ENCODE data around the gene ALDH4A1. TPM values are rescaled to one million over a fixed set of nuclear protein-coding genes. Genes with fewer than 3 reads are reported as not detected.

The ALDH4A1 gene
- total RNA-seq, 1 donor from 2014 or later = 13.8 TPM

GRCh38 chr1:18856435-18856834 is 45.9 kb downstream of the ALDH4A1 start:
- Mint-ChIP-seq H3K36me3 (ENCODE audit: low read depth, unreplicated experiment) (no peaks in the 10 kb centered on the region), H3K27me3 (ENCODE audit: low read depth, unreplicated experiment) (peaks cover 26% of the 10 kb centered on the region), H3K9me3 (ENCODE audit: unreplicated experiment) (peaks cover 5% of the 10 kb centered on the region), H3K27ac (ENCODE audit: unreplicated experiment) (no peak overlapping the region), H3K4me3 (ENCODE audit: unreplicated experiment) (peak overlapping the region; percentile 61), H3K4me1 (ENCODE audit: low read depth, unreplicated experiment) (peaks cover 4% of the 10 kb centered on the region)
- Histone ChIP-seq H3K27me3 (ENCODE audit: insufficient read depth, low read length) (no peaks in the 10 kb centered on the region), H4K20me1 (ENCODE audit: insufficient read depth, low read length) (no peaks in the 10 kb centered on the region), H3K4me2 (ENCODE audit: low read length) (no peak overlapping the region), H3K27ac (ENCODE audit: low read depth, low read length) (no peak overlapping the region), H2AFZ (ENCODE audit: low read depth, low read length) (no peak overlapping the region), H3K4me1 (ENCODE audit: insufficient read depth, low read length) (no peaks in the 10 kb centered on the region), H3K4me3 (ENCODE audit: insufficient read depth, low read depth, low read length) (no peak overlapping the region), H3K9ac (ENCODE audit: low read length) (no peak overlapping the region), H3K79me2 (ENCODE audit: insufficient read depth, low read length) (no peaks in the 10 kb centered on the region), H3K36me3 (ENCODE audit: insufficient read depth, low read length) (no peaks in the 10 kb centered on the region), H3K9me3 (ENCODE audit: insufficient read depth, low read depth, low read length) (peaks cover 3% of the 10 kb centered on the region)
- DNase-seq (ENCODE audit: low read depth) = no peak
- TF ChIP-seq, protein P1, sequence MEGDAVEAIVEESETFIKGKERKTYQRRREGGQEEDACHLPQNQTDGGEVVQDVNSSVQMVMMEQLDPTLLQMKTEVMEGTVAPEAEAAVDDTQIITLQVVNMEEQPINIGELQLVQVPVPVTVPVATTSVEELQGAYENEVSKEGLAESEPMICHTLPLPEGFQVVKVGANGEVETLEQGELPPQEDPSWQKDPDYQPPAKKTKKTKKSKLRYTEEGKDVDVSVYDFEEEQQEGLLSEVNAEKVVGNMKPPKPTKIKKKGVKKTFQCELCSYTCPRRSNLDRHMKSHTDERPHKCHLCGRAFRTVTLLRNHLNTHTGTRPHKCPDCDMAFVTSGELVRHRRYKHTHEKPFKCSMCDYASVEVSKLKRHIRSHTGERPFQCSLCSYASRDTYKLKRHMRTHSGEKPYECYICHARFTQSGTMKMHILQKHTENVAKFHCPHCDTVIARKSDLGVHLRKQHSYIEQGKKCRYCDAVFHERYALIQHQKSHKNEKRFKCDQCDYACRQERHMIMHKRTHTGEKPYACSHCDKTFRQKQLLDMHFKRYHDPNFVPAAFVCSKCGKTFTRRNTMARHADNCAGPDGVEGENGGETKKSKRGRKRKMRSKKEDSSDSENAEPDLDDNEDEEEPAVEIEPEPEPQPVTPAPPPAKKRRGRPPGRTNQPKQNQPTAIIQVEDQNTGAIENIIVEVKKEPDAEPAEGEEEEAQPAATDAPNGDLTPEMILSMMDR (IDR thresholded peaks at IDR 0.05; ENCODE audit: insufficient read depth, low read depth, low read length) = no peak
- no peak for TF ChIP-seq EZH2 (IDR thresholded peaks at IDR 0.05; ENCODE audit: insufficient read depth, low read length)
- no peak for FAIRE-seq

DNA sequence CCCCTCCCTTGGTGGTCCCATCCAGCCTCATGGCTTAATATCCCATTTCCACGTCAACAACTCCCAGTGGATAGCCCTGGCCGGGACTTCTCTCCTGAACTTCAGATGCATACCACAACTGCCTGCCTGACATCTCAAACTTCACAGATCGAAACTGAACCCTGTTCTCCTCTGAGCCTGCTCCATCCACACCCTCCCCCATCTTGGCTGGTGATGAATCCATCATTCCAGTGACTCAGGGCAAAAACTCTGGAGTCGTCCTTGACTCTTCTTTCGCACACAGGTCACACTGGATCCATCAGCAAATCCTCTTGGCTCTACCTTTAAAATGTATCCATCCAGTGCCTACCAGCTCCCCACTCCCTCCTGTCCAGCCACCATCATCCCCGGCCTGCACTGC is 46.8 kb downstream of the ALDH4A1 start:
- Histone ChIP-seq H3K4me1 (ENCODE audit: insufficient read depth, low read length) (no peaks in the 10 kb centered on the region), H3K27me3 (ENCODE audit: insufficient read depth, low read length) (no peaks in the 10 kb centered on the region), H3K27ac (ENCODE audit: low read depth, low read length) (no peak overlapping the region), H4K20me1 (ENCODE audit: insufficient read depth, low read length) (no peaks in the 10 kb centered on the region), H2AFZ (ENCODE audit: low read depth, low read length) (no peak overlapping the region), H3K4me2 (ENCODE audit: low read length) (no peak overlapping the region), H3K4me3 (ENCODE audit: insufficient read depth, low read depth, low read length) (no peak overlapping the region), H3K9me3 (ENCODE audit: insufficient read depth, low read depth, low read length) (peaks cover 3% of the 10 kb centered on the region), H3K36me3 (ENCODE audit: insufficient read depth, low read length) (no peaks in the 10 kb centered on the region), H3K79me2 (ENCODE audit: insufficient read depth, low read length) (no peaks in the 10 kb centered on the region), H3K9ac (ENCODE audit: low read length) (no peak overlapping the region)
- H3K4me3 Mint-ChIP-seq (ENCODE audit: unreplicated experiment) = no peak overlapping the region
- H3K9me3 Mint-ChIP-seq (ENCODE audit: unreplicated experiment) = peaks cover 5% of the 10 kb centered on the region
- FAIRE-seq (no peak), DNase-seq (ENCODE audit: low read depth) (no peak)
- no peak for TF ChIP-seq EZH2 (IDR thresholded peaks at IDR 0.05; ENCODE audit: insufficient read depth, low read length)
- TF ChIP-seq, protein P1 (IDR thresholded peaks at IDR 0.05; ENCODE audit: insufficient read depth, low read depth, low read length) = no peak
- peaks cover 4% of the 10 kb centered on the region for H3K4me1 Mint-ChIP-seq (ENCODE audit: low read depth, unreplicated experiment)
- H3K27me3 Mint-ChIP-seq (ENCODE audit: low read depth, unreplicated experiment) = peaks cover 21% of the 10 kb centered on the region
- no peaks in the 10 kb centered on the region for H3K36me3 Mint-ChIP-seq (ENCODE audit: low read depth, unreplicated experiment)
- no peak overlapping the region for H3K27ac Mint-ChIP-seq (ENCODE audit: unreplicated experiment)

DNA sequence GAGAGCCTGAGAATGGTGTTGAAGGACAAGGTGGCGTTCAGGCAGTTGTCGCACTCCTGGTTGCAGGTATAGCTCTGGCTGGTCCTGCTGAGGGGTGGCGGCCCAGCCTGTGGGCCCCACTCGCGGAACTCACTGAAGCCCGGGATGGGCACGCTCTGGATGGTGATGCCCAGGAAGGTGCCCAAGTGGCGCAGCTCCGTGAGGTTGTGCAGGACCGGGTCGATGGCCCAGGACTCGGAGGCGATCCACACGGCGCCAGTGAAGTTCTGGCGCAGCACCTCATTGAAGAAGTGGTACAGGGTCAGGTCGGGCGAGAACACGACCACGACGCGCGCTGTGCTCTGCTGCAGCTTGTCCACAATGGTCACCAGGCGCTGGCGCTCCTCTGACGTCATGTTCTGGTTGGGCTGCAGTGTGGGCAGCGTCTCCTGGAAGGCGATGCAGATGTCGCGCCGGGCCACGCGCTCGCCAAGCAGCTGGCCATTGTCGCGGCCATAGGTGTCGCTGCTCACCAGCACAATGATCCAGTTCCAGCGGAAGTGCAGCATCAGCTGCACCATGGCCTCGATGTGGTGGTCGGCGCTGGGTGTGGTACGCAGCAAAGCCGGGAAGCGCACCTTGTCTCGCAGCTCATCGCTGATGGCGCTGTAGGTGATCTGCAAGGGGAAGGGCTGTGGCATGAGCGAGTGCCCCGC is 47.9 kb downstream of the ALDH4A1 start:
- no peaks in the 10 kb centered on the region for H4K20me1 ChIP-seq (ENCODE audit: insufficient read depth, low read length)
- Mint-ChIP-seq H3K4me3 (ENCODE audit: unreplicated experiment) (no peak overlapping the region), H3K27me3 (ENCODE audit: low read depth, unreplicated experiment) (peaks cover 20% of the 10 kb centered on the region), H3K4me1 (ENCODE audit: low read depth, unreplicated experiment) (peaks cover 4% of the 10 kb centered on the region), H3K9me3 (ENCODE audit: unreplicated experiment) (peaks cover 5% of the 10 kb centered on the region), H3K36me3 (ENCODE audit: low read depth, unreplicated experiment) (no peaks in the 10 kb centered on the region), H3K27ac (ENCODE audit: unreplicated experiment) (no peak overlapping the region)
- H3K36me3 ChIP-seq (ENCODE audit: insufficient read depth, low read length) = no peaks in the 10 kb centered on the region
- peaks cover 3% of the 10 kb centered on the region for H3K9me3 ChIP-seq (ENCODE audit: insufficient read depth, low read depth, low read length)
- DNase-seq (ENCODE audit: low read depth) (no peak), FAIRE-seq (no peak)
- no peak overlapping the region for H3K4me2 ChIP-seq (ENCODE audit: low read length)
- no peak overlapping the region for H3K4me3 ChIP-seq (ENCODE audit: insufficient read depth, low read depth, low read length)
- H3K79me2 ChIP-seq (ENCODE audit: insufficient read depth, low read length) = no peaks in the 10 kb centered on the region
- no peak overlapping the region for H3K27ac ChIP-seq (ENCODE audit: low read depth, low read length)
- no peak overlapping the region for H3K9ac ChIP-seq (ENCODE audit: low read length)
- no peaks in the 10 kb centered on the region for H3K27me3 ChIP-seq (ENCODE audit: insufficient read depth, low read length)
- no peak overlapping the region for H2AFZ ChIP-seq (ENCODE audit: low read depth, low read length)
- no peak for TF ChIP-seq EZH2 (IDR thresholded peaks at IDR 0.05; ENCODE audit: insufficient read depth, low read length)
- TF ChIP-seq, protein P1 (IDR thresholded peaks at IDR 0.05; ENCODE audit: insufficient read depth, low read depth, low read length) = no peak
- no peaks in the 10 kb centered on the region for H3K4me1 ChIP-seq (ENCODE audit: insufficient read depth, low read length)

Measured in astrocyte (in vitro differentiated cells and primary cell).